ENCODE data around the gene NTRK2.

DNA sequence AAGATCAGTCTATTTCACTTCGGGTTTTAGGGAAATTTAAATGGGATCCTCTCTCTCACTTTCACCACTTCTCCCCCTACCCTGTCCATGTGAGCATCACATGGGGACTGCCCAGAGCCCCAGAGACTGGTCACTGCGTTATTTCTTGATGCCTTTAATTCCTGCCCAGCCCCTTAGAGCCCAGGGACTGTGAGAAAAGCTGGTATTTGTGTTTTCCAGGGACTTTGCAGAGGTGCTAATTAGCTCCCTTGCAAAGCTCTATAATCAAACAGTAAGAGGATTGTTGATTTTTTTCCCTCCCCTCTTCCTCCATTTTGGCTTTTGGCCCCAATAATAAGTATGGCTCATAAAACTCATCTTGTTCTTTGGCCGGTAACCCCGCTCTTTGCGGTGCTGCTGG lies 35.6 kb downstream of the NTRK2 start:
- TF ChIP-seq POLR2AphosphoS5 (IDR thresholded peaks at IDR 0.05; ENCODE audit: low read depth, low read length), result no peak
- TF ChIP-seq REST (IDR thresholded peaks at IDR 0.05; ENCODE audit: insufficient read depth in 1 of 2, low read depth in 2 of 2, low read length in 2 of 2), result no peak

Measured in PFSK-1 (cell line).